KBM-7 (cell line): ENCODE data around the gene ABCA12.

ENCODE experiments used
- DNase-seq: peaks from one replicate; pipeline ENCODE4 v3.0.0-alpha.2; 2015
- in situ Hi-C: fragments of 300-500 bp; cut with MboI; formaldehyde crosslinking; loops from 2 replicates; pipeline ENCODE4 v1.14.3; 2020; ENCODE audit warnings: low sequenced_read_pairs, low pct_unique_long_range_greater_than_20kb, mixed read lengths

The ABCA12 gene

GRCh38 chr2:214995926-214996670 is 142.3 kb downstream of the ABCA12 start:
- in situ Hi-C loops = no loop called here
- no peak for DNase-seq

DNA sequence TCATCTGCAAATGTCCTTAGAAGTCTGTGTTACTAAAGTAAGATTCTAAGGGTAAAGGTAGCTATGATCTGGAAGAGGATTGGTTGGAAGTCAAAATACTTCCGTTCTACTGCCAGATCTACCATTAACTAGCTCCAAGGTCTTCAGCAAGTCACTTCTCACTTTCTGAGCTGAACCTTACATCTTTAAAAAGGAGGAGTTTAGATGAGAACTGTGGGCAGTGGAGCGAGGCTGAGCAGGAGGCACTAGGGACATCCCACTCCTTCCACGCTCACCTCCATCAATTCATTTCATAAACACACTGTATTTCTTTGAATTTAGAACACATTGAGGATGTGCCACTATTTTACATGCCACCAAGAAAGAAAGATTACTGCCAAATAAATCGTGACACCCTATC is 143.0 kb downstream of the ABCA12 start:
- in situ Hi-C loops = no loop called here

DNA sequence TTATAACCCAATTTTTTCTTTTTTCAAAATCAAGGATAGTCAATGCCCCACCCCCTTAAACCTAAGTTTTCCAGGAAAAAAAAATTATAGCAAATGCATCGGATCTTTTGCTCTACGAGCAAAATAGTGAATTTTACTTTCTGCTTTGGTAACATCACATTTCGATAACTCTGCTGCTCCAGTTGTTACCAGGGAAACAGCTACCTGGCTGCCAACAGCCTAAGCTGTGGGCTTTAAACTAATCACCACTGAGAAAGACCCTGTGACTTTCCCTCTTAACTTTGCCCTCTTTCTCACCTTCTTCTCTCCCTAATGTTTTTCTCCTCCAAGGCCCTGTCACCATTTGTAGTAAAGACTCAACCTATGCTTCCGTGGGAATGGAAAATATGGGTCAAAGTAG is 145.5 kb downstream of the ABCA12 start:
- in situ Hi-C loops = no loop called here

More for the DNA sequence above, 143.0 kb downstream of the ABCA12 start:
- no peak for DNase-seq

GRCh38 chr2:214989187-214989586 is 149.2 kb downstream of the ABCA12 start:
- no peak for DNase-seq
- in situ Hi-C loops = no loop called here

More for the DNA sequence above, 145.5 kb downstream of the ABCA12 start:
- no peak for DNase-seq

GRCh38 chr2:214987261-214987660 is 151.2 kb downstream of the ABCA12 start:
- DNase-seq = no peak
- in situ Hi-C loops = no loop called here

GRCh38 chr2:214985619-214986018 is 152.8 kb downstream of the ABCA12 start:
- in situ Hi-C loops = no loop called here
- no peak for DNase-seq

GRCh38 chr2:214966420-214966819 is 172.0 kb downstream of the ABCA12 start:
- in situ Hi-C loops = no loop called here
- DNase-seq = no peak

GRCh38 chr2:214960677-214961076 is 177.7 kb downstream of the ABCA12 start:
- no peak for DNase-seq
- in situ Hi-C loops = no loop called here

DNA sequence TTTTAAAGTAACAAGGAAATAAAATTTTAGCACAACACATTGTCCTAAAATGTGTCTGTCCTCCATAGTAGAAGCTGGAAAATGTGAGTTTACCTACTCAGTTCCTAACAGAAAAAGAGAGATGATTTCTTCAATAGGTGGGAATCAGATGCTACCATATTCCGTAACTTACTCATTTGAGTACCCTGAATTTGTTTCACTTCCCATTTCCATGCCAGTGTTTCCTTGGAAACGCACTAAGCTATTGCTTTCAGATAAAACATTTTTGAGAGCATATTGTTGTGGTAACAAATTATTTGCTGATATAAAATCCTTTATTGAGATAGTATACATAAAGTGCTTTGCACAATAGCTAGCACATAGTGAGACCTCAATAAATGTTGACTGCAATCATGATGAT is 191.5 kb downstream of the ABCA12 start:
- DNase-seq = no peak
- in situ Hi-C loops = no loop called here

GRCh38 chr2:214934006-214934405 is 204.4 kb downstream of the ABCA12 start:
- in situ Hi-C loops = no loop called here
- no peak for DNase-seq

DNA sequence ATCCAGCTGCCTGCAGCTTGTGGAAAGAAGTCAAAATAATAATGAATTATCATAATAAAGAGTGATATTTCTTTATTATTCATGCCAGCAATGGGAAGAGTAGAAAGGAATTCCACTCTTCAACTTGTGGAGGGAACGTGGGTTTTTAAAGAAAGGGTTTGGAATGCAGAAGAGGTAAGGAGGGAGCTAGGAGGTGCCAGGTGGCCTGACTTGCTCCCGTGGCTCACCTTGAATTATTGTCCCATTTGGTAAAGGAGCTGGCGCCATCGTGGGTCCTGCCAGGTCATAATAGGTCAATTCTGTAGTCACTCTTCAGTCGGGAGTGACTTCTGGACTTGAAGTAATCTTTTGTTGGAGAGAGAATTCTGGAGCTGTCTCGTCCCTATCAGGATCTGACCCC is 233.8 kb downstream of the ABCA12 start:
- DNase-seq = no peak
- in situ Hi-C loops = no loop called here

GRCh38 chr2:214904176-214904575 is 234.2 kb downstream of the ABCA12 start:
- no peak for DNase-seq
- in situ Hi-C loops = no loop called here

DNA sequence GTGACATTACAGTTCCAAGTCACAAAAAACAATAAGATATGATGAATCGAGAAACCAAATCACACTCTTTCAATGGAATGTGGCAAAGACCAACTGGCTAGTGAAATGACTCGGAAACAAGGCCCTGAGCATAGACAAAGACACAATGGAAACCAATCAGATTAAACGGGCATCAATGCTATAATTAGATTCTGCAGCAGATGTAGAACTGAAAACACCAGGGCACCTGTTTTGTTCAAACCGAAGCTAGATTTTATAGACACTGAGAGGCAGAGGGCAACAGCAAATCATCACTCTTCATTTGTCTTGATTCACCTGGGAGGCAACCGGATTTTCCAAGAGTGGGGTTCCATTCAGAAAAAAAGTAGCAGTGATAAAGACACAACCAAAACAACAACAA is 236.1 kb downstream of the ABCA12 start:
- in situ Hi-C loops = no loop called here
- DNase-seq = no peak

DNA sequence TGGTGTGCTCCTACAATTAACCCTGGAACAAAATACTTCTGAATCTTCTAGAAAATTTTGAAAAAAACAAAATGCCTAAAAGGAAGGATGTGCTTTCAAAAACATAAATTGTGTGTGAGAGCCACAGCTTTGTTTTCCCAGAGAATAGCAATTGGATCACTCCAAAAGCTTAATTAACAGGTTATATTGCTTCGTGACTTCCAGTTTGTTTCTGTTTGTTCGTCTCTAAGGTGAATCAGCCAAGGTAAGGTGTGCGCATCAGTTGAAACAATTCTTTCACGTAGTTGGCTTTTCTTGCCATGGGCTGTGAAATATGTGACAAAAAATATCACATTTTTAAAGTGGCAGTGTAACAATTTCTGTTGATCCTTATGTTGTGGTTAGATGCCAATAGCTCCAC is 238.7 kb downstream of the ABCA12 start:
- no peak for DNase-seq
- in situ Hi-C loops = no loop called here

DNA sequence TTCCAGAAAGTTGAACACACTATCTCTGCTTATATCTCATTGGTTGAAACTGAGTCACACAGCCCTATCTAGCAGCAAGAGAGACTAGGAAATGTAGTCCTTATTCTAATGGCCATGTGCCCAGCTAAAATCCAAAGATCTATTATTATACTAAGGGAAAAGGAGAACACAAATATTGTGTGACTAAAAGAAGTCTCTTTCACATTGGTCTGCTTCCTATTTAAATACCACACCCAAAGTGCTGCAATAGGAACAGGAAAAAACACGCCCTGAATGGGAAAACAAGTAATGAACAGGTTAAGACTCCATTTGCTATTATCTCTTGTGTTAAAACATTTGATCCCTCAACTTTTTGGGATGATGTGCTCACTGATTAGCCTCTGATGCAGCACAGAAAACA is 242.2 kb downstream of the ABCA12 start:
- in situ Hi-C loops = no loop called here
- no peak for DNase-seq

- no peak for DNase-seq
- in situ Hi-C loops = no loop called here
Observed at GRCh38 chr2:214895469-214895868, 243.0 kb downstream of the ABCA12 start.

DNA sequence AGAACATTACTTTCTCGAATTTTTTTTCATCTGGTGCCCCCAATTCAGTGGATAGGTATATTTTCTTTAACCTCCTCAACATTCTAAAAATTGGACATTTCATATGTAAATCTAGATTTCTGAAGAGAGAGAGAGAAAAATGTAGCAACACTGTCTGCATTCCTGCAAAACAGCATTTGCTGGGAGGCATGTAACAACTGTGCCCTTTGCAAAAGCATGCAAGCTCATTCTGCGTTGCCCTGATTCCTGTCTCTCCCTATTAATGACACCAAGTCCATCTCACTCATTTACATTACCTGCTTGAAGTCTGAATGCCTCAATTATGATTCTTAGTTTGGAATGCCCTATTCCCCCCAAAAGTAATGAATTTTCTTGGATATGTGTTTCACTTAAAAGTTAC is 249.1 kb downstream of the ABCA12 start:
- in situ Hi-C loops = no loop called here
- DNase-seq = no peak

- in situ Hi-C loops = no loop called here
- DNase-seq = no peak
Observed at GRCh38 chr2:214881647-214882202, 256.7 kb downstream of the ABCA12 start.
